GM19397 (cell line): ENCODE results near the gene CPLX1.

Experiments
- ATAC-seq: cut with Tn5 transposase; IDR thresholded peaks from one replicate; pipeline ENCODE4 v1.9.1; 2021; ENCODE audit warnings: mild to moderate bottlenecking, moderate library complexity; ENCODE audit not compliant: unreplicated experiment

The CPLX1 gene

GRCh38 chr4:825971-826330 lies at the start of gene CPLX1:
Gene CPLX1 (minus strand): TSS chr4:826129. CDS start chr4:824522, 1,607 bp downstream.
- ATAC-seq, result no peak

- ATAC-seq, result no peak
Measured at GRCh38 chr4:874971-875817, 49.3 kb upstream of the CPLX1 start.

- no peak for ATAC-seq
Measured at GRCh38 chr4:874056-874455, 48.1 kb upstream of the CPLX1 start.

DNA sequence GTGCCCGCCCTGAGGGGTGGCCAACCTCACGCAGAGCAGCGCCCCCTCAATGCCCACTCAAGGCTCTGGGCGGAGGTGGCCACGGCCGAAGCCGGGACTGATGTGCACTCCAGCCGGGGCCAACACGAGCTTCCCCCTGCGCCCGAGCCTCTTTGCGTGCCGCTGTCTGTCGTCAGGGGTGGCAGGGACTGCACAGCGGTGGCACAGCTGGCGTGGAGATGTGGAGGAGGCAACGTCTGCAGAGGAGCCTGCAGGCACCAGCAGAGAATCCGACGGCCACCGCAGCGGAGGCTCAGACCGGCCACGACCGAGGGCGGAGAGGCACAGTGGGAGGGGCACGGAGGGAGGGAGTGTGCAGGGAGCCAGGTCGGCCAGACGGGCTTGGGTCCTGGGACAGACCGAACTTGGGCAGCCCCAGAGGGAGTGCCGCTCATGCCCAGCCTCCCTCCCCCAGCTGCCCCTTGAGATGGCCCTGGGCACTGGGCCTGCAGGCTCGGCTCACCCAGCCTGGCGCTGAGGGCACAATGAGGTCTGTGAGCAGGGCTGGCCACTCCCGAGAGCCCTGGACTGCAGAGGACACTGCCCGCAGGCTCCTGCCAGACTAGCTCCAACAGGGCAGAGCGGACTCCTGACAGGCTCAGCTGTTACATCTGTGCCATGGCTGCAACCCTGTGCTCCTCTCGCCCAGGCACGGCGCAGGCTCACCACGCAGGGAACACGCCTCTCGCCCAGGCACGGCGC lies 46.5 kb upstream of the CPLX1 start:
- ATAC-seq, result no peak

DNA sequence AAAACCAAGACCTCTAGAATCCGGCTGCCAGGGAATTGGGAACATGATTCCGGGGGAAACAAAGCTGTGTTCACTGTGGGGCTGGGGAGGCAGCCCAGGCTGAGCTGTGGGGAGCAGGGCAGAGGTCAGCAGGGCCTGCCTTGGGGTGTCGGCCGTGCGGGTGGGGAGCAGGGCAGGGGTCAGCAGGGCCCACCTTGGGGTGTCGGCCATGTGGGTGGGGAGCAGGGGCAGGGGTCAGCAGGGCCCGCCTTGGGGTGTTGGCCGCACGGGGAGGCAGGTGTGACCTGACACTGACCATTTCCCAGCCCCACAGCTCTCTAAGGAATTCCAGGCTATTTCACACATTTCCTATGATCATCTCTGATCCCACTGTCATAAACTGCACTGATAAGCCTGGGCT lies 45.6 kb upstream of the CPLX1 start:
- no peak for ATAC-seq

GRCh38 chr4:870951-871350 lies 45.0 kb upstream of the CPLX1 start:
- no peak for ATAC-seq

DNA sequence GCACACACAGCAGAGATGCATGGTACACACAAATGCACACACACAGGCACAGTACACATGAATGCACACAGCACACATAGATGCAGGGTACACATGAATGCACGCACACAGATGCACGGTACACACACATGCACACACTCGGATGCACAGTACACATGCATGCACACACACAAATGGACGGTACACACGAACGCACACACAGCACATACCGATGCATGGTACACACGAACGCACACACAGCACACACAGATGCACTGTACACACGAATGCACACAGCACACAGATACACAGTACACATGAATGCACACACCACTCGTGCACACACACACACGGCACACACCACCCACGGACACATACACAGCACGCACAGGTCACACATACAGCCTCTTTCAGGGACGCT lies 43.8 kb upstream of the CPLX1 start:
- ATAC-seq, result no peak

GRCh38 chr4:868421-868820 lies 42.5 kb upstream of the CPLX1 start:
- no peak for ATAC-seq

DNA sequence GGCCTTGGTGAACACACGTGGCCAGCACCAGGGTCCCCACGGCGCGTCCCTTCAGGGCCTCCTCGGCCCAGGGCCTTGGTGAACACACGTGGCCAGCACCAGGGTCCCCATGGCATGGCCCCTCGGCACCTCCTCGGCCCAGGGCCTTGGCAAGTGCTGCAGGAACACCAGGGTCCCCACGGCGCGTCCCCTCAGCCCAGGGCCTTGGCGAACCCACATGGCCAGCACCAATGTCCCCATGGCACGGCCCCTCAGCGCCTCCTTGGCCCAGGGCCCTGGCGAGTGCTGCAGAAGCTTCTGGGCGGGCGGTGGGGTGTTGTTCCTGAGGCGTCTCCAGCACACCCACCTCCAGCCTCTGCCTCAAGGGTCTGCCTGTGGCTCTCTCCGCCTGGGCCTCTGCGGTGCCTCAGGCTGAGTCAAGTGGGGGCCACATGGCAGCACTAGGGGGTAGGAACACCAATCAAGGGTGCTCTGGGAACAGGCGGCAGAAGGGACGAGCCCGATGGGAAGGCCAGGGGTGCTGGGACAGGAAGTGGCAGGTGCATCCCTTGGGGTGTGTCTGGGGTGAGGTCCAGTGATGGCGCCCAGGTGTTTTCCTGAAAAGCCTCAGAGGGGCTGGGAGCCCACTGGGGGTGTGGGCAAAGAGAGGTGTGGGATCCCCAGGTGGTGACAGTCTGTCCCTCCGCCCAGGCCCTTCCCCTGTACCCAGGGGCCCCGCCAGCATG lies 41.8 kb upstream of the CPLX1 start:
- no peak for ATAC-seq

- no peak for ATAC-seq
Measured at GRCh38 chr4:866761-867390, 40.9 kb upstream of the CPLX1 start.

GRCh38 chr4:866068-866760 lies 40.3 kb upstream of the CPLX1 start:
- no peak for ATAC-seq

- ATAC-seq, result no peak
Measured at GRCh38 chr4:865572-865971, 39.6 kb upstream of the CPLX1 start.

GRCh38 chr4:865121-865465 lies 39.2 kb upstream of the CPLX1 start:
- ATAC-seq, result no peak

DNA sequence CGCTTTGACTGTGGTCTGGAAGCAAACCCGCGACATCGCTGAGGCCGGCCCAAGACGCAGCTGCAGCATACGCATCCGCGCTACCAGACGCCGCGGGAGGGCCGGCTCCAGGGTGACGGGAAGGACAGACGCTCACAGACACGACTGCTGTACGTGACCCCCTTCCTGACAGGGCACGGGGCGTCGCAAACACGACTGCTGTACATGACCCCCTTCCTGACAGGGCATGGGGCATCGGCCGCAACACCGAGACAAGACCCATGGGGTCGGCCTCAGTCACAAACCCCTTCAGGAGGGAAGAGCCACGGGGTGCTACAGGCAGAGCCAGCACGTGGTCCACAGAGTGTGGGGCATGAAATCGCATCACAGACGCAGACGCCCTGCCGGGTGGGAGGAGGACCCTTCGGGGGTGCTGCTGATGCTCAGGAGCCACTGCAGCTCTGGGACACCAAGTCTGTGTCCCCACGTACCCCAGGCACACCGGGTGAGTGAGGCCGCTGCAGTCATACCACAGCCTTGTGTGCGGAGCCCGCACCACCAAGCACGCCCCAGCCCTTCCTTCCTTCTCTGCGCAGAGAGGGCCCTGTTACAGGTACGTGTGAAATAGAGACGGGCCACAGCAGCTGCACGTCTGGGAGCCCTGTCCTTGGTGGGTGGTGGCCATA lies 38.7 kb upstream of the CPLX1 start:
- ATAC-seq, result no peak

DNA sequence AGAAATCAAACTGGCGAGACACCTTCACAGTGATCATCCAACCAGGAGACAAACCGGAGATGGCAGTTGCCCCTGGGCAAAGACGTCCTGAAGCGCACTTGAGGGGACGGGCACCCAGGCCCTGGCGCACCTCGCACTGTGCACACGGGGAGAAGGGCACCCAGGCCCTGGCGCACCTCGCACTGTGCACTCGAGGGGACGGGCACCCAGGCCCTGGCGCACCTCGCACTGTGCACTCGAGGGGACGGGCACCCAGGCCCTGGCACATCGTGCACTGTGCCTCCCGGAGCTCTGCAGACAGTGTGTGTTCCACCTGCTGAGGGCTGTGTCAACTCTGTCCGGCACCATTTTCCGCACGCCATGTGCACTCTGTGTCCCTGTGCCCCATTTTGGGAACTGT lies 34.6 kb upstream of the CPLX1 start:
- no peak for ATAC-seq

DNA sequence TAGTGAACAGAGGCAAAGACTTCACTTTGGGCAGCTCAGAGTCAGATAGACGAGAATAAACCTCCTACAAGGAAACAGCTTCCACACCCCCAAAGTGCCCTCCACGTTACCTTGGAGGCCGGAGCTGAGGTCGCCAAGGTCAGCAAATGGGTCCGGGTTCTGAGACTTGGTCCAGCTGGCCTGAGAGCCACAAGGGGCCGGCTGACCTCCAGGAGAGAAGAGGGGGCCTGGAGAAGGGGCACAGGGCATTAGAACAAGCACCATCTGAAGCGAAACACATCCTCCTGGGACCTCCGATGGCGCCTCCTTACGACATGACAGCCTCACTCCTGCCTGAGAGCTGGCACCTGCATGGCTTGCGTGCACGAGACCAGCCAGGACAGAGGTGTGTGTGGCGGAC lies 33.6 kb upstream of the CPLX1 start:
- ATAC-seq, result no peak

GRCh38 chr4:858831-859451 lies 33.0 kb upstream of the CPLX1 start:
- ATAC-seq, result no peak

- ATAC-seq, result no peak
Measured at GRCh38 chr4:858041-858481, 32.1 kb upstream of the CPLX1 start.

DNA sequence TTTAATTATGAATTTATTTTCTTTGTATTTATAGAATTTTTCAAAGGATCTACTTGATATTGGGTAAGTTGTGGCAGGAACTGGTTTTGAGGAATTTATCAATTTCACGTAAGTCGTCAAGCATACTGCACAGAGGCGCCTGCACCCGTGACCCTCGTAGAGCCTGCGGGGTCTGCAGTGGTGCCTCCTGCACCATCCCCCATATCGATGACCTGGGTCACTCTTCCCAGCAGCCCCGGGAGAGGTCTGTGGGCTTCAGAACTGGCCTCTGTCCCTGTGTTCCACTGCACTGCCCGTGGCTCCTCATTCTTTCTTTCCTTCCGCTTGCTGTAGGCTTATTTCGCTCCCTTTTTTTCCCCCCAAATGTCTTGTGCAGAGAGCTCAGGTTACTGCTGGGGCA lies 31.5 kb upstream of the CPLX1 start:
- no peak for ATAC-seq
